Measurements from ENCODE around the gene SENP8. TPM values are rescaled to one million over a fixed set of nuclear protein-coding genes. Genes with fewer than 3 reads are reported as not detected.

The SENP8 gene
- total and polyA plus RNA-seq, 2 of the 13 experiments (the other 11 are each of a cell fraction or from before 2014, with no cell fraction given): 2.7 to 3.0 TPM

DNA sequence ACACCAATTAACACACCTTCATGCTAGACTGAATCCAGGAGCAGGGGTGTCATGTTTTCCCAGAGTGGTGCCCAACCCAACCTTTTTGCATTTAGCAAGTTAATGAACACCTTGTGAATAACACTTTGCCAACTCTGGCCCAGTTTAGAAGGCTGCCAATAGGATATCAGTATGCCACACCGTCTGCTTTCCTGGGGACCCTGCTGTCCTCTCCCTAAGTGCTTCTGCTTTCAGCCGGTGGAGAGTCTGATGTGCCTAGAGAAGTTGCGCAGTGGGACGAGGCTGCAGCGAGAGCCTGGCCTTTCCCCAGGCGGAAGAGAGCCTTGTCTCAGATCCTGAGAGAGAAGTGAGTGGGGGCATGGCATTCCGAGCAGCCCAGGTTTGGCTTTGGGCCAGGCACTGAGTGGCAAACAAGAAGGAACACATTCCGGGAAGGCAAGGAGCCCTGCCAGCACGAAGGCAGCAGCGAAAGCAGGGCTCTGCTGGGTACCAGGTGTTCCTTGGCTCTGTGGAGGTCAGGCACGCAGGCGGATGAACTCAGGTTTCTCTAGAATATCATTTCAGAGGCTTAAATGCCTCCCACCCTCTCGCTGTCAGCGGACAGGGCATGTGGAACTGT is 36.9 kb downstream of the SENP8 start (continued):
- TF ChIP-seq ZNF672 (CRISPR knock-in tag; IDR thresholded peaks at IDR 0.05) (no peak), ZNF136 (CRISPR knock-in tag; IDR thresholded peaks at IDR 0.05; ENCODE audit: low read depth) (no peak), YEATS4 (CRISPR knock-in tag; IDR thresholded peaks at IDR 0.05; ENCODE audit: borderline replicate concordance) (0 out of 2 replicates have a peak, but pooled peaks have one; percentile 25), ZNF263 (CRISPR knock-in tag; IDR thresholded peaks at IDR 0.05) (no peak), ZNF720 (CRISPR knock-in tag; IDR thresholded peaks at IDR 0.05) (no peak), TAF15 (IDR thresholded peaks at IDR 0.05; ENCODE audit: low read depth, low read length, poor library complexity, severe bottlenecking) (no peak), MAZ (IDR thresholded peaks at IDR 0.05; ENCODE audit: borderline replicate concordance, low read depth, low read length) (no peak), MAZ (CRISPR knock-in tag; IDR thresholded peaks at IDR 0.05; ENCODE audit: low read depth) (0 out of 2 replicates have a peak, but pooled peaks have one; percentile 8), ZFP36L2 (CRISPR knock-in tag; IDR thresholded peaks at IDR 0.05) (no peak), ZBTB7B (CRISPR knock-in tag; IDR thresholded peaks at IDR 0.05) (no peak), ETV6 (CRISPR knock-in tag; conservative IDR thresholded peaks at IDR 0.05) (no peak), RXRA (CRISPR knock-in tag; IDR thresholded peaks at IDR 0.05) (no peak), SIN3A (IDR thresholded peaks at IDR 0.05; ENCODE audit: borderline replicate concordance, low read depth, low read length) (no peak), ZNF446 (CRISPR knock-in tag; IDR thresholded peaks at IDR 0.05) (no peak)
- TF ChIP-seq, protein P1, sequence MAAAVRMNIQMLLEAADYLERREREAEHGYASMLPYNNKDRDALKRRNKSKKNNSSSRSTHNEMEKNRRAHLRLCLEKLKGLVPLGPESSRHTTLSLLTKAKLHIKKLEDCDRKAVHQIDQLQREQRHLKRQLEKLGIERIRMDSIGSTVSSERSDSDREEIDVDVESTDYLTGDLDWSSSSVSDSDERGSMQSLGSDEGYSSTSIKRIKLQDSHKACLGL (CRISPR knock-in tag; IDR thresholded peaks at IDR 0.05): no peak
- TF ChIP-seq, protein P2, sequence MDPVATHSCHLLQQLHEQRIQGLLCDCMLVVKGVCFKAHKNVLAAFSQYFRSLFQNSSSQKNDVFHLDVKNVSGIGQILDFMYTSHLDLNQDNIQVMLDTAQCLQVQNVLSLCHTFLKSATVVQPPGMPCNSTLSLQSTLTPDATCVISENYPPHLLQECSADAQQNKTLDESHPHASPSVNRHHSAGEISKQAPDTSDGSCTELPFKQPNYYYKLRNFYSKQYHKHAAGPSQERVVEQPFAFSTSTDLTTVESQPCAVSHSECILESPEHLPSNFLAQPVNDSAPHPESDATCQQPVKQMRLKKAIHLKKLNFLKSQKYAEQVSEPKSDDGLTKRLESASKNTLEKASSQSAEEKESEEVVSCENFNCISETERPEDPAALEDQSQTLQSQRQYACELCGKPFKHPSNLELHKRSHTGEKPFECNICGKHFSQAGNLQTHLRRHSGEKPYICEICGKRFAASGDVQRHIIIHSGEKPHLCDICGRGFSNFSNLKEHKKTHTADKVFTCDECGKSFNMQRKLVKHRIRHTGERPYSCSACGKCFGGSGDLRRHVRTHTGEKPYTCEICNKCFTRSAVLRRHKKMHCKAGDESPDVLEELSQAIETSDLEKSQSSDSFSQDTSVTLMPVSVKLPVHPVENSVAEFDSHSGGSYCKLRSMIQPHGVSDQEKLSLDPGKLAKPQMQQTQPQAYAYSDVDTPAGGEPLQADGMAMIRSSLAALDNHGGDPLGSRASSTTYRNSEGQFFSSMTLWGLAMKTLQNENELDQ (CRISPR knock-in tag; IDR thresholded peaks at IDR 0.05; ENCODE audit: borderline replicate concordance): no peak
- TF ChIP-seq, protein P3, sequence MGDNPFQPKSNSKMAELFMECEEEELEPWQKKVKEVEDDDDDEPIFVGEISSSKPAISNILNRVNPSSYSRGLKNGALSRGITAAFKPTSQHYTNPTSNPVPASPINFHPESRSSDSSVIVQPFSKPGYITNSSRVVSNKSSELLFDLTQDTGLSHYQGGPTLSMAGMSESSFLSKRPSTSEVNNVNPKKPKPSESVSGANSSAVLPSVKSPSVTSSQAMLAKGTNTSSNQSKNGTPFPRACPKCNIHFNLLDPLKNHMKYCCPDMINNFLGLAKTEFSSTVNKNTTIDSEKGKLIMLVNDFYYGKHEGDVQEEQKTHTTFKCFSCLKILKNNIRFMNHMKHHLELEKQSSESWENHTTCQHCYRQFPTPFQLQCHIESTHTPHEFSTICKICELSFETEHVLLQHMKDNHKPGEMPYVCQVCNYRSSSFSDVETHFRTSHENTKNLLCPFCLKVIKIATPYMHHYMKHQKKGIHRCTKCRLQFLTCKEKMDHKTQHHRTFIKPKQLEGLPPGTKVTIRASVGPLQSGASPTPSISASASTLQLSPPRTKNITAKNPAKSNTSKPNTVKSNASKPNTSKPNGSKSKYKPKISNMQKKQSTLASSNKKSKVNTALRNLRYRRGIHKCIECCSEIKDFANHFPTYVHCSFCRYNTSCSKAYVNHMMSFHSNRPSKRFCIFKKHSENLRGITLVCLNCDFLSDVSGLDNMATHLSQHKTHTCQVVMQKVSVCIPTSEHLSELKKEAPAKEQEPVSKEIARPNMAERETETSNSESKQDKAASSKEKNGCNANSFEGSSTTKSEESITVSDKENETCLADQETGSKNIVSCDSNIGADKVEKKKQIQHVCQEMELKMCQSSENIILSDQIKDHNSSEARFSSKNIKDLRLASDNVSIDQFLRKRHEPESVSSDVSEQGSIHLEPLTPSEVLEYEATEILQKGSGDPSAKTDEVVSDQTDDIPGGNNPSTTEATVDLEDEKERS (CRISPR knock-in tag; IDR thresholded peaks at IDR 0.05): no peak

Data from HepG2 (cell line).